DOHH2 (cell line): Measurements from ENCODE around the gene VCL.

Experiments used
- EZH2phosphoT487 ChIP-seq: fragments of 200-600 bp; sonication (generic); IDR thresholded peaks from 2 replicates; pipeline ENCODE4 v1.6.1; 2017; ENCODE audit warnings: borderline replicate concordance, mild to moderate bottlenecking, antibody characterized with exemption, low read length, moderate library complexity, mixed read lengths
- TF ChIP-seq, protein P1 (sequence below): fragments of 200-600 bp; sonication (generic); IDR thresholded peaks from one replicate; pipeline ENCODE4 v1.5.1; 2014; ENCODE audit warnings: antibody characterized with exemption, mild to moderate bottlenecking, low read depth, low read length; ENCODE audit not compliant: poor library complexity, severe bottlenecking

DNA sequence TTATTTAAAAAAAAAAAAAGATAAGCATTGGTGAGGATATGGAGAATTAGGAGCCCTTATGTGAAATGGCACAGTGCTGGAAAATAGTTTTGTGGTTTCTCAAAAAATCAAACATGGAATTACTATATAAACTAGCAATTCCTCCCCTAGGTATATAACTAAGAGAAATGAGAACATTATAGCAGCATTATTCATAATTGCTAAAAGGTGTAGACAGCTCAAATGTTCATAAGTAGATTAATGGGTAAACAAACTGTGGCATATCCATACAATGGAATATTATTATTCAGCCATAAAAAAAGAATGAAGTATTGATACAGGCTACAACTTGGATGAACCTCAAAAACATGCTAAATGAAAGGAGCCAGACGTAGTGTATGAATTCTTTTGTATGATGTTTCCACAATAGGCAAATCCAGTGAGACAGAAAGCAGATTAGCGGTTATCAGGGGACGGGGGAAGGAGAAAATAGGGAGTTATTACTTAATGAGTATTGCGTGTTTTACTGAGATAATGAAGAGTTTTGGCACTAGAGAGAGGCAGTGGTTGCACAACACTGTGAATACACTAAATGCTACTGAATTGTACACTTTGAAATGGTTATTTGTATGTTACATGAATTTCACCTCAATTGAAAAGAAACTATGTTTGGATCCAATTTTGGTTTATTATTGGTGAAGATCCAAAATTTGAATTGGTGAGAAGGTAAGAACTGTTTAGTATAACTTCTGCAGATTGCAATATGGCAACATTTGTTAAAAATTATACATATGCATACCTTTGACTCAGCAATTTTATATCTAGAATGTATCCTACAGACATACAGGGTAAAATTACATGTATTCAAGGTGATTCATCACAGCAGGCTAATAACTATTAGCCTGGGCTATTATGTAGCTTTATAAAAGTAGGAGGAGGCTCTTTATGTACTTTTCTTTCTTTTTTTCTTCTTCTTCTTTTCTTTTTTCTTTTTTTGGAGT lies 69.7 kb downstream of the VCL start:
- TF ChIP-seq, protein P1, sequence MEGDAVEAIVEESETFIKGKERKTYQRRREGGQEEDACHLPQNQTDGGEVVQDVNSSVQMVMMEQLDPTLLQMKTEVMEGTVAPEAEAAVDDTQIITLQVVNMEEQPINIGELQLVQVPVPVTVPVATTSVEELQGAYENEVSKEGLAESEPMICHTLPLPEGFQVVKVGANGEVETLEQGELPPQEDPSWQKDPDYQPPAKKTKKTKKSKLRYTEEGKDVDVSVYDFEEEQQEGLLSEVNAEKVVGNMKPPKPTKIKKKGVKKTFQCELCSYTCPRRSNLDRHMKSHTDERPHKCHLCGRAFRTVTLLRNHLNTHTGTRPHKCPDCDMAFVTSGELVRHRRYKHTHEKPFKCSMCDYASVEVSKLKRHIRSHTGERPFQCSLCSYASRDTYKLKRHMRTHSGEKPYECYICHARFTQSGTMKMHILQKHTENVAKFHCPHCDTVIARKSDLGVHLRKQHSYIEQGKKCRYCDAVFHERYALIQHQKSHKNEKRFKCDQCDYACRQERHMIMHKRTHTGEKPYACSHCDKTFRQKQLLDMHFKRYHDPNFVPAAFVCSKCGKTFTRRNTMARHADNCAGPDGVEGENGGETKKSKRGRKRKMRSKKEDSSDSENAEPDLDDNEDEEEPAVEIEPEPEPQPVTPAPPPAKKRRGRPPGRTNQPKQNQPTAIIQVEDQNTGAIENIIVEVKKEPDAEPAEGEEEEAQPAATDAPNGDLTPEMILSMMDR = no peak
- TF ChIP-seq EZH2phosphoT487 = no peak
